ENCODE results near the gene MAP4K3. TPM values are rescaled to one million over a fixed set of nuclear protein-coding genes. Genes with fewer than 3 reads are reported as not detected.

The MAP4K3 gene
- total and polyA plus RNA-seq, 9 donors = 24.9 to 43.2 (median 28.3) TPM

DNA sequence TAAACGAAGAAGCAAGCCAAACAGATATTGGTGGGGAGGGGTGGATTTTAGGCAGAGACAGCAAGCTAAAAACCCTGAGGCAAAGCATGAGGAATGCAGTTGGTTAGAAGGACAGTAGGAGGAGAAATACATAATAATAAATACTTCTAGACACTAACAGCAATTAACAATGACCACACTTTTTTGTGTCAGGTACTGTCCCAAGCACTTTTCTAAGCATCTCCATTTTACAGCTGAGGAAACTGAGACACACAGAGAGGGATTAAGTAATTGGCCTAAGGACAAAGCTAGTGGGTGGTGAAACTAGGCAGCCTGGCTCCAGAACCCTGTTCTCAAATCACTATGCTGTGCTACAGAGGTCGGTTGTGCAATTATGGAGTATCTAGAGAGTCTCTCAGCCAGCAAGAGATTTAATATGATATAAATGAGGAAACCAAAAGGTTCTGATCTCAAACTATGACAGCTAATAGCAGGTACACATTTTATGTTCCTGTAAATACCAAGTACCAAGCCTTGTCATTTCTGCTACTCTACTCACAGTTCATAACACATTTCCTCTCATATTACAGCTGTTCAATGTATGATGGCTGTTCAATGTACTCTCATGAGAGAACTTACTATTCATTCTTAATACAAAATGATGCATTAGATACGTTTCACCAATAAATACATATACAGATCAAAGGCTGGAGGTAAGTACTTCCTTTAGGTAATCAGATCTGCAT, 5.3 kb downstream of the MAP4K3 start:
- DNase-seq = no peak
- Histone ChIP-seq H3K36me3 (ENCODE audit: control insufficient read depth, insufficient read depth, low read length) (no peaks in the 10 kb centered on the region), H3K27ac (ENCODE audit: low read length) (no peak overlapping the region), H3K4me3 (ENCODE audit: low read length) (no peak overlapping the region), H3K9me3 (replicated peaks; ENCODE audit: control insufficient read depth, low read depth, low read length) (no peaks in the 10 kb centered on the region), H3K4me1 (ENCODE audit: control insufficient read depth, insufficient read depth, low read length) (peaks cover 14% of the 10 kb centered on the region), H3K27me3 (ENCODE audit: control insufficient read depth, insufficient read depth, low read length) (no peaks in the 10 kb centered on the region)
- WGBS (ENCODE audit: insufficient coverage) = 40% methylated on average over 1 of the region's 3 CpGs

DNA sequence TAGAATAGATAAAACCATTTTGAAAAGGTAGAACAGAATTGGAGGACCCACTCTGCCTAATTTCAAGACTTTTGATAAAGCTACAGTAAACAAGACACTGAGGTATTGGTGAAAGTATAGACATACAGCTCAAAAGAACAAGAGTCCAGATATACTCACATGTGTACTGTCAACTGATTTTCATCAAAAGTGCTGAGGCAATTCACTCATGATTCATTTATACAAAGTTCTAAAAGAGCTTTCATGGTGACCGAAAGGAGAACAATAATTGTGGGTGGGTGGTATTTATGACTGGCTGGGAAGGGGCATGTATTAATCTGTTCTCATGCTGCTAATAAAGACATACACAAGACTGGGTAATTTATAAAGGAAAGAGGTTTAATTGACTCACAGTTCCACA, 7.3 kb downstream of the MAP4K3 start:
- no peak overlapping the region for H3K4me3 ChIP-seq (ENCODE audit: low read length)
- peaks cover 8% of the 10 kb centered on the region for H3K4me1 ChIP-seq (ENCODE audit: control insufficient read depth, insufficient read depth, low read length)
- H3K9me3 ChIP-seq (replicated peaks; ENCODE audit: control insufficient read depth, low read depth, low read length) = no peaks in the 10 kb centered on the region
- no peak overlapping the region for H3K27ac ChIP-seq (ENCODE audit: low read length)
- DNase-seq = no peak
- H3K27me3 ChIP-seq (ENCODE audit: control insufficient read depth, insufficient read depth, low read length) = no peaks in the 10 kb centered on the region
- H3K36me3 ChIP-seq (ENCODE audit: control insufficient read depth, insufficient read depth, low read length) = no peaks in the 10 kb centered on the region
- WGBS (ENCODE audit: insufficient coverage) = no CpG with 5 or more reads among the region's 1 CpG

- no peak for DNase-seq
- Histone ChIP-seq H3K4me1 (ENCODE audit: control insufficient read depth, insufficient read depth, low read length) (no peaks in the 10 kb centered on the region), H3K36me3 (ENCODE audit: control insufficient read depth, insufficient read depth, low read length) (peaks cover 2% of the 10 kb centered on the region), H3K27ac (ENCODE audit: low read length) (no peak overlapping the region), H3K27me3 (ENCODE audit: control insufficient read depth, insufficient read depth, low read length) (no peaks in the 10 kb centered on the region), H3K9me3 (replicated peaks; ENCODE audit: control insufficient read depth, low read depth, low read length) (no peaks in the 10 kb centered on the region), H3K4me3 (ENCODE audit: low read length) (no peak overlapping the region)
- no CpG with 5 or more reads among the region's 1 CpG for WGBS (ENCODE audit: insufficient coverage)
Measured at GRCh38 chr2:39424951-39425350, 12.1 kb downstream of the MAP4K3 start.

DNA sequence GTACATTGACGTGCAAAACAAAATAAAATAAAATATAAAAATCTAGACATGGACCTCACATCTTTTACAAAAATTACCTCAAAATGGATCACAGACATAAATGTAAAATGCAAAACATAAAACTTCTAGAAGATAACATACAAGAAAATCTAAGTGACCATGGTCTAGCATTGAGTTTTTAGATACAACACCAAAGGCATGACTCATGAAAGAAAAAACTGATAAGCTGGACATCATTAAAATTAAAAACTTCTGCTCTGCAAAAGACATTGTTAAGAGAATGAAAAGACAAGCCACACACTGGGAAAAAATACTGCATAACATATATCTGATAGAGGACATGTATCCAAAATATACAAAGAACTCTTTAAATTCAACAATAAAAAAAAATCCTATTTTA, 14.4 kb downstream of the MAP4K3 start:
- Histone ChIP-seq H3K4me1 (ENCODE audit: control insufficient read depth, insufficient read depth, low read length) (no peaks in the 10 kb centered on the region), H3K4me3 (ENCODE audit: low read length) (no peak overlapping the region), H3K27me3 (ENCODE audit: control insufficient read depth, insufficient read depth, low read length) (no peaks in the 10 kb centered on the region), H3K27ac (ENCODE audit: low read length) (no peak overlapping the region), H3K9me3 (replicated peaks; ENCODE audit: control insufficient read depth, low read depth, low read length) (no peaks in the 10 kb centered on the region), H3K36me3 (ENCODE audit: control insufficient read depth, insufficient read depth, low read length) (peaks cover 2% of the 10 kb centered on the region)
- DNase-seq = no peak
- WGBS (ENCODE audit: insufficient coverage) = no CpG with 5 or more reads among the region's 1 CpG

- Histone ChIP-seq H3K27me3 (ENCODE audit: control insufficient read depth, insufficient read depth, low read length) (no peaks in the 10 kb centered on the region), H3K4me3 (ENCODE audit: low read length) (no peak overlapping the region), H3K9me3 (replicated peaks; ENCODE audit: control insufficient read depth, low read depth, low read length) (no peaks in the 10 kb centered on the region), H3K36me3 (ENCODE audit: control insufficient read depth, insufficient read depth, low read length) (peaks cover 2% of the 10 kb centered on the region), H3K27ac (ENCODE audit: low read length) (no peak overlapping the region), H3K4me1 (ENCODE audit: control insufficient read depth, insufficient read depth, low read length) (peaks cover 2% of the 10 kb centered on the region)
- no peak for DNase-seq
- 100% methylated on average over 1 of the region's 2 CpGs for WGBS (ENCODE audit: insufficient coverage)
Measured at GRCh38 chr2:39421354-39421753, 15.7 kb downstream of the MAP4K3 start.

DNA sequence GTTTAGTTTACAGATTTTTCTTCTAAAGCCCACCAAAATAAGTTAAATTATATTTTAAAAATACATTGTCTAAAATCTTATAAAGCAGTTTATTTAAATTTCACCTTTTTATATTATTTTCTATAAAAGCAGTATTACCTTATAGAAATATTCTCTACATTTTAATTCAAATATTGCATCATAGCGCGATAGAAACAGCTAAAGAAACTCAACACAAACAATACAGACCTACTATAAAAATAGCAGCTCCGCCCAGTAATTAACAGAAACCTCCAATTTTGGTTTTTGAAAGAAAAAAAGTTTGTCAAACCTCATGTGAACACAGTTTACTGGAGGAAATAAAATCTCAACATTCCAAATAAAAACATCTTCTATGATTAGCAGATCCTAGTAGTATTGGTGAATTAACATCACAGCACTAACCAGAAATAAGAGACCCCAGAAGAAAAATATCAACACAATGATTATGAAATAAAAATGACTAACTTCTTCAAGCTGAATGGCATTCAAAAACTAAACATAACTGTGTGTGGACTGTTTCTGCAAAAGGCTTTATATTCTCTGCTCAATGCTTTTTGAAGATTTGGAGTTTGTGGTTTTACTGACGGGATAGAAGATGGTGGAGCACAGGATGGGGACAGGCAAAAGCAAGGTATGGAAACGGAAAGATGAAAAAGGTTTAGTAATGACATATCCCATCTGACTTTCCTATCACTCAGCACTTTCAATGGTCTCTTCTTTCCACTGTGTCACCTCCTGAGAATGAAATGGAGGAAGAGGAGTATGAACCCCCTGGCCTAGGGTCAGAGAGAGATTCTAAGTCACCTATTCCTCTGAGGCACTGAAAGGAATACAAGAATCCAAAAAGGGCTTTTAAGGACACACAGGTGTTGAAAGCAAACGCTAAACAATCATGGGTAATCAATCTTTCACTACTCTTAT, 17.5 kb downstream of the MAP4K3 start:
- peaks cover 2% of the 10 kb centered on the region for H3K36me3 ChIP-seq (ENCODE audit: control insufficient read depth, insufficient read depth, low read length)
- no peaks in the 10 kb centered on the region for H3K27me3 ChIP-seq (ENCODE audit: control insufficient read depth, insufficient read depth, low read length)
- no CpG with 5 or more reads among the region's 6 CpGs for WGBS (ENCODE audit: insufficient coverage)
- H3K9me3 ChIP-seq (replicated peaks; ENCODE audit: control insufficient read depth, low read depth, low read length) = no peaks in the 10 kb centered on the region
- DNase-seq = no peak
- no peak overlapping the region for H3K27ac ChIP-seq (ENCODE audit: low read length)
- H3K4me1 ChIP-seq (ENCODE audit: control insufficient read depth, insufficient read depth, low read length) = peaks cover 2% of the 10 kb centered on the region
- H3K4me3 ChIP-seq (ENCODE audit: low read length) = no peak overlapping the region

- Histone ChIP-seq H3K27me3 (ENCODE audit: control insufficient read depth, insufficient read depth, low read length) (no peaks in the 10 kb centered on the region), H3K4me1 (ENCODE audit: control insufficient read depth, insufficient read depth, low read length) (peaks cover 2% of the 10 kb centered on the region), H3K36me3 (ENCODE audit: control insufficient read depth, insufficient read depth, low read length) (peaks cover 2% of the 10 kb centered on the region), H3K9me3 (replicated peaks; ENCODE audit: control insufficient read depth, low read depth, low read length) (no peaks in the 10 kb centered on the region), H3K27ac (ENCODE audit: low read length) (no peak overlapping the region), H3K4me3 (ENCODE audit: low read length) (no peak overlapping the region)
- DNase-seq = no peak
- no CpG with 5 or more reads among the region's 5 CpGs for WGBS (ENCODE audit: insufficient coverage)
Measured at GRCh38 chr2:39418491-39418890, 18.6 kb downstream of the MAP4K3 start.

- H3K4me1 ChIP-seq (ENCODE audit: control insufficient read depth, insufficient read depth, low read length) = peaks cover 2% of the 10 kb centered on the region
Measured at GRCh38 chr2:39416140-39416539, 20.9 kb downstream of the MAP4K3 start.

GRCh38 chr2:39413063-39413737, 23.9 kb downstream of the MAP4K3 start:
- no peaks in the 10 kb centered on the region for H3K27me3 ChIP-seq (ENCODE audit: control insufficient read depth, insufficient read depth, low read length)
- WGBS (ENCODE audit: insufficient coverage) = 92% methylated on average over 2 of the region's 4 CpGs
- no peak overlapping the region for H3K27ac ChIP-seq (ENCODE audit: low read length)
- H3K4me3 ChIP-seq (ENCODE audit: low read length) = no peak overlapping the region
- peaks cover 2% of the 10 kb centered on the region for H3K4me1 ChIP-seq (ENCODE audit: control insufficient read depth, insufficient read depth, low read length)
- H3K36me3 ChIP-seq (ENCODE audit: control insufficient read depth, insufficient read depth, low read length) = no peaks in the 10 kb centered on the region
- DNase-seq = no peak
- H3K9me3 ChIP-seq (replicated peaks; ENCODE audit: control insufficient read depth, low read depth, low read length) = no peaks in the 10 kb centered on the region

More at GRCh38 chr2:39416140-39416539, 20.9 kb downstream of the MAP4K3 start:
- Histone ChIP-seq H3K36me3 (ENCODE audit: control insufficient read depth, insufficient read depth, low read length) (no peaks in the 10 kb centered on the region), H3K9me3 (replicated peaks; ENCODE audit: control insufficient read depth, low read depth, low read length) (no peaks in the 10 kb centered on the region), H3K4me3 (ENCODE audit: low read length) (no peak overlapping the region), H3K27me3 (ENCODE audit: control insufficient read depth, insufficient read depth, low read length) (no peaks in the 10 kb centered on the region), H3K27ac (ENCODE audit: low read length) (no peak overlapping the region)
- no CpG with 5 or more reads among the region's 2 CpGs for WGBS (ENCODE audit: insufficient coverage)
- no peak for DNase-seq
